Left renal pelvis (tissue), 4 donors: ENCODE measurements around the gene BIRC6. TPM values are rescaled to one million over a fixed set of nuclear protein-coding genes. Genes with fewer than 3 reads are reported as not detected.
"Not testable (repeated sequence)": the region's sequence is repeated elsewhere in the genome, so short reads cannot be mapped to it uniquely, and the experiment has no call there.

Experiments
- DNase-seq, 4 donors: peaks; one replicate each; pipeline ENCODE4 v3.0.0-alpha.2; 2013; ENCODE audit warnings: low read depth in 4 of 4, low spot score in 3 of 4
- polyA plus RNA-seq, 4 donors: library from polyadenylated mRNA; unstranded; fragments of 120-200 nt; gene quantifications; one replicate each; pipeline ENCODE4 v1.2.1, GENCODE V29; 2013; ENCODE audit not compliant: insufficient read length in 4 of 4

Gene BIRC6
- polyA plus RNA-seq, 4 donors, result 58.5 to 78.3 (median 76.6) TPM

- DNase-seq, result no peak
These were observed 215.2 kb downstream of the BIRC6 start for GRCh38 chr2:32572030-32572429.

- no peak for DNase-seq
These were observed 215.9 kb downstream of the BIRC6 start for GRCh38 chr2:32572737-32573136.

- DNase-seq, result no peak
These were observed 235.0 kb downstream of the BIRC6 start for GRCh38 chr2:32591669-32592463.

- DNase-seq, result no peak
These were observed 237.8 kb downstream of the BIRC6 start for GRCh38 chr2:32594573-32594972.

GRCh38 chr2:32611366-32611765 is 254.5 kb downstream of the BIRC6 start:
- DNase-seq, result no peak

GRCh38 chr2:32611771-32612170 is 254.9 kb downstream of the BIRC6 start:
- no peak for DNase-seq

- no peak for DNase-seq
These were observed 257.3 kb downstream of the BIRC6 start for GRCh38 chr2:32614084-32614483.

- no peak for DNase-seq
These were observed 260.9 kb downstream of the BIRC6 start for GRCh38 chr2:32617599-32618189.

GRCh38 chr2:32622570-32623310 is 265.9 kb downstream of the BIRC6 start:
- no peak for DNase-seq

GRCh38 chr2:32623311-32623706 is 266.5 kb downstream of the BIRC6 start:
- no peak for DNase-seq

- no peak for DNase-seq
These were observed 268.0 kb downstream of the BIRC6 start for GRCh38 chr2:32624812-32625211.

- DNase-seq, result peak in 1 of 4 donors; percentile 14
These were observed 269.9 kb downstream of the BIRC6 start for GRCh38 chr2:32626639-32627221.

- peak in 1 of 4 donors; percentile 26 for DNase-seq
These were observed 270.6 kb downstream of the BIRC6 start for GRCh38 chr2:32627441-32627813.

- DNase-seq, result peak; percentile 81 to 88 (median 86)
These were observed 271.2 kb downstream of the BIRC6 start, which contains the start of gene TTC27 for GRCh38 chr2:32627814-32628579. Gene TTC27 (plus strand): TSS chr2:32628050. CDS start chr2:32628293, 243 bp downstream.

- DNase-seq, result no peak
These were observed 275.3 kb downstream of the BIRC6 start for GRCh38 chr2:32632089-32632488.

GRCh38 chr2:32633040-32633439 is 276.2 kb downstream of the BIRC6 start:
- DNase-seq, result no peak

GRCh38 chr2:32638548-32638947 is 281.7 kb downstream of the BIRC6 start:
- DNase-seq, result not testable (repeated sequence)

- DNase-seq, result no peak
These were observed 284.4 kb downstream of the BIRC6 start for GRCh38 chr2:32641180-32641579.

GRCh38 chr2:32647180-32647651 is 290.4 kb downstream of the BIRC6 start:
- no peak for DNase-seq

GRCh38 chr2:32652555-32653209 is 295.9 kb downstream of the BIRC6 start:
- DNase-seq, result no peak
